ENCODE results near the gene NIPSNAP2.
"Not testable (repeated sequence)": the region's sequence is repeated elsewhere in the genome, so short reads cannot be mapped to it uniquely, and the experiment has no call there.

The NIPSNAP2 gene

GRCh38 chr7:55975988-55976633 lies 11.7 kb downstream of the NIPSNAP2 start:
- in situ Hi-C loops (cut with HindIII; ENCODE audit: low sequenced_read_pairs), result no loop called here

DNA sequence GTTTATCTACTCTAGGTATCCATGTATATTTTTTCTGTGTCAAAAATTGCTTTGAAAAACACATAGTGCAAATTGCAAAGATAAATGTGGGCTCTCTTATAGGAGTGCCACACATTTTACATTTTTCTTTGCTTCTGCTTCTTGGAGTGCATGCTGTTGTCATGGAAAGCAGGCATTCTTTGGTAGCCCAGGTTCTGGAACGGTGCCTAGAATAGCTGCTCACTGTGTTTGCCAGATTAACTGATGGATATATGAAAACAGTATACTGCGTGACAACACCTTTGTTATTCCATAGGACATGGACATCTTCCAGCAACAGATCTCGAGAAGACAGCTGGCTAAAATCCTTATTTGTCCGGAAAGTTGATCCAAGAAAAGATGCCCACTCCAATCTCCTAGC lies 13.4 kb downstream of the NIPSNAP2 start:
- in situ Hi-C loops (cut with HindIII; ENCODE audit: low sequenced_read_pairs), result no loop called here

GRCh38 chr7:55980266-55980665 lies 15.9 kb downstream of the NIPSNAP2 start:
- in situ Hi-C loops (cut with HindIII; ENCODE audit: low sequenced_read_pairs), result loop anchor here (5.0 kb wide), 2 partner anchors 82 to 338 kb away; partner anchors contain the start of gene SUMF2

GRCh38 chr7:55983537-55983936 lies 19.2 kb downstream of the NIPSNAP2 start:
- in situ Hi-C loops (cut with HindIII; ENCODE audit: low sequenced_read_pairs), result loop anchor here (5.0 kb wide), 2 partner anchors 79 to 341 kb away; partner anchors contain the start of gene SUMF2

GRCh38 chr7:55992346-55992745 lies 28.0 kb downstream of the NIPSNAP2 start:
- in situ Hi-C loops (cut with HindIII; ENCODE audit: low sequenced_read_pairs), result no loop called here

DNA sequence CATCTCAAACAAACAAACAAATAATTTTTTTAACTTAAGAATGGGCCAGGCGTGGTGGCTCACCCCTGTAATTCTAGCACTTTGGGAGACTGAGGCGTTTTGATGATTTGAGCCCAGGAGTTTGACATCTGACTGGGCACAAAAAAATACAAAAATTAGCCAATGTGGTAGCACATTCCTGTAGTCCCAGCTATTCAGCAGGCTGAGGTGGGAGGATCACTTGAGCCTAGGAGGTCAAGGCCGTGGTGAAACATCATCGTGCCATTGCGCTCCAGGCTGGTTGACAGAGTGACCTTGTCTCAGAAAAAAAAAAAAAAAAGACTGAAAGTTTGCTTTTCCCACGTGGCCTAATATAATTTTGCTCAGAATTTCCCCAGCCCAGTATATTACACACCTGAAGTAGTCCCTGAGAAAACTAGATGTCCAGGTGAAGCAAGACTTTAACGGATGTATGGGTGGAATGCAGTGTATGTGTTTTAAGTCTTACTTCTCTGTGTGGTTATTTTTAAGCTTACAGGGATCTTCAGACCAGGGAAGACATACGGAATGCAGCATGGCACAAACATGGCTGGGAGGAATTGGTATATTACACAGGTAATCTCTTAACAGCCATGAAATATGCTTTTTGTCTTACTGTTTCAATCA lies 32.6 kb downstream of the NIPSNAP2 start:
- in situ Hi-C loops (cut with HindIII; ENCODE audit: low sequenced_read_pairs), result no loop called here

DNA sequence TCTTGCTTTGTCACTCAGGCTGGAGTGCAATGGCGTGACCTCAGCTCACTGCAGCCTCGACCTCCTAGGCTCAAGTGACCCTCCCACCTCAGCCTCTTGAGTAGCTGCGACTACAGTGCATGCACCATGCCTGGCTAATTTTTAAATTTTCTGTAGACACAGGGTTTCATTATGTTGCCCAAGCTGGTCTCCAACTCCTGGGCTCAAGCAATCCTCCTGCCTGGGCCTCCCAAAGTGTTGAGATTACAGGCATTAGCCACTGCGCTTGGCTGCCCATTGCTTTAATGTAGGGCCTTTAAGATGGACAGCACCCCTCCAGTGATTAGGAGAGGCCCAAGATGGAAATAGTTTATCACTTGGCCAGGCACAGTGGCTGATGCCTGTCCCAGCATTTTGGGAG lies 39.4 kb downstream of the NIPSNAP2 start:
- in situ Hi-C loops (cut with HindIII; ENCODE audit: low sequenced_read_pairs), result no loop called here

DNA sequence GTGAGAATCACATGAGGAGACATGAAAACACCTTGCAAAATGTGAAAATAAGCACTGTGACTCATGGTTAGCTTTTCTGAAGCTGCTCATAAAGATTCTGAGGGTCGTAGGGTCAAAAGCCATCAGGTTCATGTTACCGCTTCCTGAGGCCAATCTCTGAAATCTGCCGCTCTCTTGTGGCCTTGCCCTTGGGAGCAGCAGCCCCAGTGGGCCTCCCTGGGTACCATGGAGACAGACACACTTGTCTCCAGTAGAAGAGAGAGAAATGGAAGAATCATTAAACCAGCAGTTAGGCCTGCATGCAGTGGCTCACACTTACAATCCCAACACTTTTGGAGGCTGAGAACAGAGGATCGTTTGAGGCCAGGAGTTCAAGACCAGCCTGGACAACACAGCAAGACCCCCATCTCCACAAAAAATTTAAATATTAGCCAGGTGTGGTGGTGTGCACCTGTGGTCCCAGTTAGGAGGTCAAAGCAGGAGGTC lies 42.8 kb downstream of the NIPSNAP2 start:
- in situ Hi-C loops (cut with HindIII; ENCODE audit: low sequenced_read_pairs), result no loop called here

DNA sequence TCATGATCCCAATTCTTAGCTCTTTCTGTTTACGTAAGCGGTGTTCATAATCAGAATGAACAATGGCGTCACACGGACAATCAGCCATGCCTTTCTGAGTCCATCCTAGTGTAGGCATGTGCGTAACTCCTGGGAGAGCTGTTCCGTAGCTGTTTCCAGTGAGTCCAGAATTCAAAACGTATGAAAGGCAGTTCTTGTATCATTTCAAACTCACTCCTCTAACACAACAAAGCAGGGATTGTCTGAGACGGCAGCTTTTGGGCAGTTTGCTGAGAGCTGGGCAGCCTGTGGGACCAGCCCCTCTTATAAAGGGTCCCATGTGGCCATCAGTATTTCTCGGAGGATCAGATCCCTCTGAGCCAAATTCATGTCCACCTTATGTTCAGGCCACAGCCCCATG lies 43.5 kb downstream of the NIPSNAP2 start:
- in situ Hi-C loops (cut with HindIII; ENCODE audit: low sequenced_read_pairs), result no loop called here

DNA sequence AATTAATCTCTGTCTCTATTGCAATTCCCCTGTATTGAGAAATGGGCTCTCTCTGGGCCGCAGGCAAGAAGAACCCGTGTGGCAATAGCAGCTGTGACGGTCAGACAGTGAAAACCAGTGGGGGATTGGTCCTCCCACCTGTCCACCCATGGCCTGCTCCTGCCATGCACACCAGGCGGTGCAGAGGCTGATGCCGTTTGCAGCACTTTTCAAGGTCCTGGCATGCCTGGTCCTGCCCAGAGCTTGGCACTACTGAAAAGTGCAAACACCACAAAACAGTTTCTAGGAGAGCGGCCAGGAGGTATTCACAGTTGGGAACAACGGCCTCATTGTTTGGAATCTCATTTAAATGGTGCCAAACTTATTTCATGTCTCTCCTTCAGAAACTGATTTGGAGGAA lies 45.3 kb downstream of the NIPSNAP2 start:
- in situ Hi-C loops (cut with HindIII; ENCODE audit: low sequenced_read_pairs), result no loop called here

GRCh38 chr7:56017015-56017414 lies 52.6 kb downstream of the NIPSNAP2 start:
- in situ Hi-C loops (cut with HindIII; ENCODE audit: low sequenced_read_pairs), result not testable (repeated sequence)

DNA sequence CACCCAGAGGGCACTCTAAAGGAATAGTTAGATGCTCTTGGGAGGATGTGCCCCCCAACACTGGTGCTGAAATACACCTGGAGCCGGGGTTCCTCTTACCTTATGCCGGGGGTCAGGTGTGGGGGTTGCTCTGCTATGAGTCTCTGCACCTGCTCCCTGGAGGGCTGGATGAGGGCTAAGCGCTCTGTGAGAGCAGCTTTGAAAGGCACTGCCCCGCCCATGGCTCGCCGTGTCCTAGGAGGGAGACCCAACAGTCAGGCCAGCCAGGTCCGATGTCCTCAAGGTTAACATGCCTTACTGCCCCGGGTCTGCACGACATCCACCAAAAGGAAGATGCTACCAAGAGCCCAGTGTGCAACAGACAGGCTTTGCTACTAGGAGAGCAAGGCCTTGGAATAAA lies 55.1 kb downstream of the NIPSNAP2 start:
- in situ Hi-C loops (cut with HindIII; ENCODE audit: low sequenced_read_pairs), result no loop called here

GRCh38 chr7:56023500-56023899 lies 59.1 kb downstream of the NIPSNAP2 start:
- in situ Hi-C loops (cut with HindIII; ENCODE audit: low sequenced_read_pairs), result no loop called here

GRCh38 chr7:56026538-56026937 lies 62.2 kb downstream of the NIPSNAP2 start:
- in situ Hi-C loops (cut with HindIII; ENCODE audit: low sequenced_read_pairs), result no loop called here

GRCh38 chr7:56028942-56029630 lies 64.7 kb downstream of the NIPSNAP2 start:
- in situ Hi-C loops (cut with HindIII; ENCODE audit: low sequenced_read_pairs), result no loop called here

- in situ Hi-C loops (cut with HindIII; ENCODE audit: low sequenced_read_pairs), result no loop called here
Measured at GRCh38 chr7:56030340-56030739, 66.0 kb downstream of the NIPSNAP2 start.

GRCh38 chr7:56031556-56031955 lies 67.2 kb downstream of the NIPSNAP2 start:
- in situ Hi-C loops (cut with HindIII; ENCODE audit: low sequenced_read_pairs), result not testable (repeated sequence)

GRCh38 chr7:56032578-56032977 lies 68.2 kb downstream of the NIPSNAP2 start:
- in situ Hi-C loops (cut with HindIII; ENCODE audit: low sequenced_read_pairs), result not testable (repeated sequence)

- in situ Hi-C loops (cut with HindIII; ENCODE audit: low sequenced_read_pairs), result no loop called here
Measured at GRCh38 chr7:56033671-56034432, 69.5 kb downstream of the NIPSNAP2 start.

DNA sequence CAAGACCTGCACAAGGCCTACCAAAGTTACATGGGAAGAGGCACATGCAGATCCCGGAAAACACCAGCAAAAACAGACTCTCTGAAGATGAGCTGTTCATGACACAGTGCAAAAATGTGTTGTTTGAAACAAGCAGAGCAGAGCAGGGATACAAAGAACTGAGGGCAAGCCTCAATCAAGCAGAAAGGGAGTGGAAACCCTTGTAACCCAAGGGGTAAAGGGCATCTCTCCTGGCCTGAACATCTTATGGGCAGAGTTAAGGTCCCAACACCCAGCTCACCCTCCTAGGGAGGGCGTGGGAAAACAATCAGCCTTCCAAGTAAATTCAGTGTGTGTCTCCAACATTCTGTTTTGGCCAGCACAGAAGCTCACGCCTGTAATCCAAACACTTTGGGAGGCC lies 76.3 kb downstream of the NIPSNAP2 start:
- in situ Hi-C loops (cut with HindIII; ENCODE audit: low sequenced_read_pairs), result no loop called here

DNA sequence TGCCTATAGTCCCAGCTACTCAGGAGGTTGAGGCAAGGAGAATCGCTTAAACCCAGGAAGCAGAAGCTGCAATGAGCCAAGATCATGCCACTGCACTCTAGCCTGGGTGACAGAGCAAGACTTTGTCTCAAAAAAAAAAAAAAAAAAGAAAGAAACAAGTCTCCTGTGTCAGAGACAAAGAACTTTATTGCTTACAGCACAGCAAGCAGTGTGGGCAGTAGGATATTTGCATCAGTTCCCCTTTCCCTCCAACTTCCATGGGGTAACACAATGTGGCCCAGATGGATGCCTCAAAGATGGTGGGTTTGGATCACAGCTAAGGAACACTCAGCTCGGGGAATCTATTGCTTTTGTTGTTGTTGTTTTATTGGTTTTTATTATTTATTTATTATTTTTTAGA lies 81.4 kb downstream of the NIPSNAP2 start:
- in situ Hi-C loops (cut with HindIII; ENCODE audit: low sequenced_read_pairs), result not testable (repeated sequence)

Measured in endothelial cell of hepatic sinusoid (primary cell).